GM12801 (cell line): ENCODE results near the gene PTPRN2.

ENCODE experiments used
- TF ChIP-seq, protein P1 (sequence below): IDR thresholded peaks from one replicate; pipeline ENCODE4 v1.5.1; 2011; ENCODE audit warnings: control low read depth; ENCODE audit not compliant: insufficient read length; ENCODE audit errors: extremely low read depth

The PTPRN2 gene

DNA sequence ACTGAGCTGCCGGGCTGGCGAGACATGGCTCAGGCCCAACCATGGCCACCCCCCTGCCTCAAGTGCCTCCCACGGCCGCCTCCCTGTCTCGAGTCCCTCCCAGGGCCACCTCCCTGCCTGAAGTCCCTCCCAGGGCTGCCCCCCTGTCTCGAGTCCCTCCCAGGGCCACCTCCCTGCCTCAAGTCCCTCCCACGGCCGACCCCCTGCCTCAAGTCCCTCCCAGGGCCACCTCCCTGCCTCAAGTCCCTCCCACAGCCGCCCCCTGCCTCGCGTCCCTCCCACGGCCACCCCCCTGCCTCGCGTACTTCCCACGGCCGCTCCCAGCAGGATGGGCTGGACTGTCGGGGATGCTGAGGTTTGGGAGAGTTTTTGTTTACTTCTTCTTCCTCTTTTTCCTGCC lies 462.5 kb downstream of the PTPRN2 start:
- TF ChIP-seq, protein P1, sequence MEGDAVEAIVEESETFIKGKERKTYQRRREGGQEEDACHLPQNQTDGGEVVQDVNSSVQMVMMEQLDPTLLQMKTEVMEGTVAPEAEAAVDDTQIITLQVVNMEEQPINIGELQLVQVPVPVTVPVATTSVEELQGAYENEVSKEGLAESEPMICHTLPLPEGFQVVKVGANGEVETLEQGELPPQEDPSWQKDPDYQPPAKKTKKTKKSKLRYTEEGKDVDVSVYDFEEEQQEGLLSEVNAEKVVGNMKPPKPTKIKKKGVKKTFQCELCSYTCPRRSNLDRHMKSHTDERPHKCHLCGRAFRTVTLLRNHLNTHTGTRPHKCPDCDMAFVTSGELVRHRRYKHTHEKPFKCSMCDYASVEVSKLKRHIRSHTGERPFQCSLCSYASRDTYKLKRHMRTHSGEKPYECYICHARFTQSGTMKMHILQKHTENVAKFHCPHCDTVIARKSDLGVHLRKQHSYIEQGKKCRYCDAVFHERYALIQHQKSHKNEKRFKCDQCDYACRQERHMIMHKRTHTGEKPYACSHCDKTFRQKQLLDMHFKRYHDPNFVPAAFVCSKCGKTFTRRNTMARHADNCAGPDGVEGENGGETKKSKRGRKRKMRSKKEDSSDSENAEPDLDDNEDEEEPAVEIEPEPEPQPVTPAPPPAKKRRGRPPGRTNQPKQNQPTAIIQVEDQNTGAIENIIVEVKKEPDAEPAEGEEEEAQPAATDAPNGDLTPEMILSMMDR: no peak

DNA sequence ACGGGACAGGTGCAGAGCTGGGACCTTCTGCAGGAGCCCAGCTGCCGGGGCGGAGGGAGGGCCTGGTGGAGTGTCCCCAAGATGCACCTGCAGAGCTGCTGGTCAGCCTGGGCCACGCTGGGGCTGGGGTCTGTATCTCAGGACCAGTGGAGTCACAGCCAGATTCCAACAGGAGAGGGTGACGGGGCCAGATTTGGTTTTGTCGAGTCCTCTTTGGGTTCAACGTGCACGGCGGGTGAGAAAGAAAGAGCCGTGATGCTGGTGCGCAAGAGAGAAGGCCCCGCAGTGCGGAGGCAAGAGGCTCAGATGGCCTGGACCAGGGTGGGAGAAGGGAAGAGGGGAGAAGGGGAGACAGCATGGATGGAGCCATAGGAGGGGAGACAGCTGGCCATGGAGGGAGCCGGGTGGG lies 462.9 kb downstream of the PTPRN2 start:
- TF ChIP-seq, protein P1: no peak

DNA sequence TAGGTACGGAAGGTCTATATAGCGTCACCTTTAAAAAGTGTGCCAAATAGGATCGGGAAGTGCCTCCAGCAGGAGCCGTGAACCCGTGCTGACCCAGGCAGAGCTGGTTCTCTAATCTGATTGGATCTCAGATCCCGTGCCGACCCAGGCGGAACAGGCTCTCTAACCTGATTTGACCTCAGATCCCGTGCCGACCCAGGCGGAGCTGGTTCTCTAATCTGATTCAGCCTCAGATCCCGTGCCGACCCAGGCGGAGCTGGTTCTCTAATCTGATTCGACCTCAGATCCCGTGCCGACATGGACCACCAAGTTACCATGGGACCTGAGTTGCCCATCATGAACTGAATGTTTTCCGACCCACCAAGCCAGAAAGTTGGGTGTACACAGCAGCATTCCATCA lies 463.9 kb downstream of the PTPRN2 start:
- TF ChIP-seq, protein P1: no peak

DNA sequence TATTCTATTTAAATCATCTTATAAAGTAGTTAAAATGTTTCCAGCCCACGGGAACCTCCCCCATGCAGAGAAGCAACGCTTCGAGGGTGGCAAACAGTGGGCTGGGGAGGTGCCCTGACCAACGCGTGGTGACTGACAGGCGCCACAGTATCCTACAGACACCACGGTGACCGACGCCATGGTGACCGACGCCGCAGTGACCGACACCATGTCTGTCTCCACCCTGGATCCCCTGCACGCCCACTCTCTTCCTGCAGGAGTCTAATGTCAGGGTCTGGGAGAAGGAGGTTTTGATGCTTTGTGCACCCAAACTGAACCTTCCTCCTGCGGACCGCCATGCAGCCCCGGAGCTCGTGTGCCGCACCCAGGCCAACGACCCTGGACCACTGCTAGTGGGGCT lies 464.4 kb downstream of the PTPRN2 start:
- TF ChIP-seq, protein P1: no peak

DNA sequence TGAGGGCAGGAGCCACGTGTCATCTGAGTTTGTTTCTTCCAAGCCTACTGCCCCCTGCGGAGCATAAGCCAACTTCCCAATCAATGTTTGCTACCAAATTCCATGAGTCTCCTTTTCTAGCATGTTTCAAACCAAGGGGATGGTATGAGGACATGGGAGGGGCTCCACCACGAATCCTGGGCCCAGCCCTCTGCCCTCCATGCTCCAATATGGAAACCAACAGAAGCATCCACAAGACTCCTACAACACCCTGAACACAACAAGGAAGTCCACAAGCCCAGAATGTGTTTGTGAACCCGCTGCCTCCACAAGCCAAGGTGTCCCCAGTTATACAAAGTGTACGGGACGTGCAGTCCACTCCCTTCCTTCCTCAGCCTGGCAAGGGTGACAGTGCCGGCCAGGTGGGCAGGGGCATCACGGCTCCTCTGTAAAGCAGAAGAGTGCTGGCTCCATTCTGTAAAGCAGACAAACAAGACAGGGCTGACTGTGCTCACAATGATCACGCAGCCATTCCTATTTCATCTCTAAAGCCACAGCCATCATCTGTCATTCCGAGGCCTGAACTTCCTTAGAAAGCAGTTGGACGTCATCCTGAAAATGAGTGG lies 466.1 kb downstream of the PTPRN2 start:
- TF ChIP-seq, protein P1: no peak

DNA sequence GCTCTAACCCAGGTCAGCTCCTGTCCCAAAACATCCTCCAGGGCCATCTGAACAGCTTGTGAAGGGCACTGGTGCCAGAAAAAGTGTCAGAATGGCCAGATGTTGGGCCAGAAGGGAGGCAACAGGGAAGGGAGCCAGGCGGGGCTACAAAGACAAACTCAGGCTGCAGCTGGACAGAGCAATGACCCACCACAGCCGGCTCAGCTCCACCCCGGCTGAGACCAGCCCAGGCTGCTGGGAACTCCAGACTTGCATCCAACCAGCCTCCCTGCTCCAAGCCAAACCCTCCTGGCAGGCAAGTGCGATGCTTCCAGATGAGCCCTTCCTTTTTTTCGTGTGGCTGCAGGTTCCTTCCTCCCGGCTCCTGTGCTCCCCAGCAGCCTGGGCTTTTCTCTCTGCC lies 466.9 kb downstream of the PTPRN2 start:
- TF ChIP-seq, protein P1: no peak

DNA sequence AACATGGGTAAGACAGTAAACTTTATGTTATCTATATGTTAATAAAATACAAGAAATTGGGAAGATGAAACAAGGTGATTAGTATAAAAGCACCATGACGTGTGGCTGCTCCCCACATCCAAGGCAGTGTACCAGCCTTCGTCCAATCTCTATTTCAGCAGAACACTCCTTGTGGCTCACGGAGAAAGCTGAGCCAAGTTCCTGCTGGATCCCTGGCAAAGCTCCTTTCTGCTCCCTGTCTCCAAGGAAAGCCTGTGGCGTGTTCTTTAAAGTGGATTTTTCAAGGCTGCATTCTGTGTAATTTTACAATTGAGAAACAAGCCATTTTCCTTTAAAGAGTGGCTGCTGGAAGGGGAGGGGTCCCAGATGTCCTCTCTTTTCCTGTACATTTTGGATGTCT lies 467.3 kb downstream of the PTPRN2 start:
- TF ChIP-seq, protein P1: no peak
